HCT116 (cell line): ENCODE data around the gene RFC1. TPM values are rescaled to one million over a fixed set of nuclear protein-coding genes. Genes with fewer than 3 reads are reported as not detected.

ENCODE experiments used
- ATAC-seq: fragments of 200-7000 bp; cut with Tn5 transposase; 2 replicates; pipeline ENCODE4 v1.9.1; 2020; ENCODE audit warnings: mild to moderate bottlenecking, moderate library complexity
- BruUV-seq: library from RNA; stranded (reverse); fragments of 400-500 nt; replicated peaks from 2 replicates; lab custom pipeline; 2021; lab: Mats Ljungman, UMichigan
- CTCF ChIA-PET: fragments of 300-600 bp; sonication (Branson Sonifier 250); formaldehyde crosslinking; loops from one replicate; lab custom pipeline; 2021; ENCODE audit warnings: antibody characterized with exemption; lab: Charles Lee
- POLR2A ChIA-PET: fragments of 300-600, 350-600 bp; sonication (Branson Sonifier 250); formaldehyde crosslinking; loops from one replicate; lab custom pipeline; 2021; ENCODE audit warnings: antibody characterized with exemption; lab: Charles Lee
- RAD21 ChIA-PET, 2 experiments: fragments of 300-600 bp; sonication (Branson Sonifier 250); formaldehyde crosslinking; loops; one replicate each; lab custom pipeline; 2023; ENCODE audit warnings: low total read pairs in 2 of 2; ENCODE audit not compliant: uncharacterized antibody in 2 of 2, unreplicated experiment in 2 of 2, low non-redundant PET in 1 of 2; lab: Charles Lee
- DNase-seq: peaks from one replicate; pipeline ENCODE4 v3.0.0-alpha.2; 2010; ENCODE audit warnings: low read depth, low spot score
- H2AFZ ChIP-seq: fragments of 200-600 bp; shearing (Covaris generic), sonication (generic); 2 replicates; pipeline ENCODE4 v1.6.1; 2017; ENCODE audit warnings: low read depth, mixed run types, mixed read lengths, antibody characterized with exemption, low read length; ENCODE audit not compliant: poor library complexity, severe bottlenecking
- H3K27ac ChIP-seq: 2 replicates; pipeline ENCODE4 v1.5.1; 2012; ENCODE audit warnings: low read depth, low read length
- H3K27me3 ChIP-seq: fragments of 200-600 bp; sonication (generic); 2 replicates; pipeline ENCODE4 v1.6.1; 2016; ENCODE audit warnings: mixed run types, low read length, mixed read lengths; ENCODE audit not compliant: insufficient read depth
- H3K36me3 ChIP-seq, 2 experiments: fragments of 200-500 bp in 1 of 2; fragments of 200-600 bp in 1 of 2; sonication (Bioruptor generic) in 1 of 2; sonication (generic) in 1 of 2; 2 replicates each; pipeline versions ENCODE4 v1.5.1 to v1.6.1; 2014 to 2016; ENCODE audit warnings: low read length in 2 of 2, inconsistent platforms in 1 of 2, mixed read lengths in 1 of 2, mixed run types in 1 of 2; ENCODE audit not compliant: insufficient read depth in 2 of 2, control insufficient read depth in 1 of 2
- H3K4me1 ChIP-seq, 2 experiments: fragments of 200-600 bp in 1 of 2; sonication (generic) in 1 of 2; 2 replicates each; pipeline versions ENCODE4 v1.5.1 to v1.6.1; 2012 to 2017; ENCODE audit warnings: low read length in 2 of 2, inconsistent platforms in 1 of 2, mild to moderate bottlenecking in 1 of 2, mixed read lengths in 1 of 2, mixed run types in 1 of 2, moderate library complexity in 1 of 2; ENCODE audit not compliant: insufficient read depth in 2 of 2, control insufficient read depth in 1 of 2
- H3K4me2 ChIP-seq: fragments of 200-600 bp; sonication (generic); 2 replicates; pipeline ENCODE4 v1.6.1; 2017; ENCODE audit warnings: mixed run types, low read length, mixed read lengths
- H3K4me3 ChIP-seq, 2 experiments: fragments of 200-600 bp in 1 of 2; sonication (generic) in 1 of 2; replicated peaks in 1 of 2; 2 replicates each; pipeline ENCODE4 v1.5.1; 2011 to 2016; ENCODE audit warnings: low read length in 2 of 2, control low read depth in 1 of 2, low read depth in 1 of 2, mild to moderate bottlenecking in 1 of 2, mixed read lengths in 1 of 2, mixed run types in 1 of 2
- H3K79me2 ChIP-seq: fragments of 200-600 bp; sonication (generic); 2 replicates; pipeline ENCODE4 v1.6.1; 2017; ENCODE audit warnings: mild to moderate bottlenecking, mixed run types, low read length, moderate library complexity, mixed read lengths; ENCODE audit not compliant: insufficient read depth
- H3K9ac ChIP-seq: fragments of 200-600 bp; sonication (generic); 2 replicates; pipeline ENCODE4 v1.6.1; 2016; ENCODE audit warnings: low read length, mixed read lengths
- H3K9me2 ChIP-seq: fragments of 200-600 bp; sonication (generic), shearing (Covaris generic); 2 replicates; pipeline ENCODE4 v1.6.1; 2017; ENCODE audit warnings: mixed run types, mild to moderate bottlenecking, moderate library complexity; ENCODE audit not compliant: insufficient read depth
- H3K9me3 ChIP-seq, 2 experiments: fragments of 200-500 bp in 1 of 2; fragments of 200-600 bp in 1 of 2; sonication (Bioruptor generic) in 1 of 2; sonication (generic) in 1 of 2; 2 replicates each; pipeline ENCODE4 v1.6.1; 2014 to 2017; ENCODE audit warnings: low read length in 2 of 2, mixed read lengths in 2 of 2, inconsistent platforms in 1 of 2, low read depth in 1 of 2, mild to moderate bottlenecking in 1 of 2, mixed run types in 1 of 2, moderate library complexity in 1 of 2; ENCODE audit not compliant: control insufficient read depth in 1 of 2, insufficient read depth in 1 of 2
- H4K20me1 ChIP-seq: fragments of 200-600 bp; sonication (generic), shearing (Covaris generic); 2 replicates; pipeline ENCODE4 v1.6.1; 2017; ENCODE audit warnings: mixed run types, mild to moderate bottlenecking, moderate library complexity; ENCODE audit not compliant: insufficient read depth
- CEBPB ChIP-seq: IDR thresholded peaks from 2 replicates; pipeline ENCODE4 v1.6.1; 2012; ENCODE audit warnings: low read depth
- ELF1 ChIP-seq: IDR thresholded peaks from 2 replicates; pipeline ENCODE4 v1.6.1; 2012; ENCODE audit warnings: low read depth, borderline replicate concordance
- EZH2 ChIP-seq: fragments of 200-600 bp; sonication (generic); IDR thresholded peaks from 2 replicates; pipeline ENCODE4 v1.6.1; 2017; ENCODE audit warnings: antibody characterized with exemption, mixed run types
- RAD21 ChIP-seq: IDR thresholded peaks from 2 replicates; pipeline ENCODE4 v1.6.1; 2012; ENCODE audit warnings: low read depth, mild to moderate bottlenecking
- REST ChIP-seq: IDR thresholded peaks from 2 replicates; pipeline ENCODE4 v1.6.1; 2012; ENCODE audit warnings: low read depth
- SIN3A ChIP-seq: IDR thresholded peaks from 2 replicates; pipeline ENCODE4 v1.6.1; 2012; ENCODE audit warnings: low read depth
- SP1 ChIP-seq: IDR thresholded peaks from 2 replicates; pipeline ENCODE4 v1.6.1; 2012; ENCODE audit warnings: low read depth
- SRF ChIP-seq: IDR thresholded peaks from 2 replicates; pipeline ENCODE4 v1.6.1; 2012; ENCODE audit warnings: low read depth
- ZBTB33 ChIP-seq: IDR thresholded peaks from 2 replicates; pipeline ENCODE4 v1.6.1; 2011; ENCODE audit warnings: mild to moderate bottlenecking, low read length, moderate library complexity; ENCODE audit not compliant: insufficient replicate concordance; ENCODE audit errors: extremely low read depth
- ZNF274 ChIP-seq: fragments of 200-500 bp; sonication (Bioruptor generic); IDR thresholded peaks from 2 replicates; pipeline ENCODE4 v1.6.1; 2014; ENCODE audit warnings: mild to moderate bottlenecking, low read depth, low read length, inconsistent platforms
- intact Hi-C: fragments of 100-400 bp; cut with micrococcal nuclease; formaldehyde crosslinking; loops from 2 replicates; pipeline ENCODE4 v1.10.0; 2022
- total RNA-seq: library from RNA; stranded (reverse); gene quantifications from one replicate; pipeline ENCODE4 v1.2.1, GENCODE V29; 2021; ENCODE audit not compliant: unreplicated experiment

RFC1 gene
- total RNA-seq, 1 experiment from 2014 or later = 52.3 TPM

- no peak overlapping the region for H3K4me3 ChIP-seq
- intact Hi-C loops = no loop called here
- ChIA-PET CTCF (no interaction called here), RAD21 (no interaction called here), POLR2A (interaction anchor here (1.0 kb wide), 1 partner anchor 10 kb away, joined by 3 read pairs; no protein-coding TSS in a partner anchor)
- BruUV-seq = no TSS peak
- H3K36me3 ChIP-seq = no peaks in the 10 kb centered on the region
- H2AFZ ChIP-seq = no peak overlapping the region
- no peak for DNase-seq
- peaks cover 69% of the 10 kb centered on the region for H3K79me2 ChIP-seq
- H3K9ac ChIP-seq = no peak overlapping the region
- no peak overlapping the region for H3K27ac ChIP-seq
- H3K9me3 ChIP-seq = no peaks in the 10 kb centered on the region
- H3K27me3 ChIP-seq = no peaks in the 10 kb centered on the region
- no peaks in the 10 kb centered on the region for H3K4me1 ChIP-seq
- H4K20me1 ChIP-seq = no peaks in the 10 kb centered on the region; the same call in 1 of the 2 replicates
- TF ChIP-seq ZNF274 = no peak
- no peak for TF ChIP-seq CEBPB
- no peak for TF ChIP-seq RAD21
- TF ChIP-seq SRF = no peak
- no peak for TF ChIP-seq SP1
- no peak for TF ChIP-seq SIN3A
- no peak for TF ChIP-seq ZBTB33
- no peak for TF ChIP-seq ELF1
- no peak for TF ChIP-seq EZH2
- no peak for TF ChIP-seq REST
- no peak overlapping the region for H3K4me2 ChIP-seq
- ATAC-seq = no peak
- no peaks in the 10 kb centered on the region for H3K9me2 ChIP-seq
Observed at GRCh38 chr4:39330353-39330752, 35.8 kb downstream of the RFC1 start.
